Measurements from ENCODE around the gene SENP5. TPM values are rescaled to one million over a fixed set of nuclear protein-coding genes. Genes with fewer than 3 reads are reported as not detected.

Gene SENP5
- total RNA-seq, 1 experiment from 2014 or later: 27.6 TPM

GRCh38 chr3:196916995-196917394 is 49.3 kb downstream of the SENP5 start:
- BruUV-seq (replicated peaks): no TSS peak
- peaks cover 5 to 10% of the 10 kb centered on the region in 2 experiments; a peak in 1 of 4 replicates for H3K36me3 ChIP-seq (ENCODE audit: control insufficient read depth in 1 of 2, insufficient read depth in 2 of 2, low read length in 2 of 2)
- CTCF ChIA-PET: no interaction called here
- H3K4me1 ChIP-seq (ENCODE audit: control insufficient read depth in 1 of 2, insufficient read depth in 2 of 2, low read length in 2 of 2): no peaks in the 10 kb centered on the region
- POLR2A ChIA-PET: no interaction called here
- TF ChIP-seq FOSL1 (IDR thresholded peaks at IDR 0.05; ENCODE audit: low read depth): no peak
- TF ChIP-seq CBX3 (IDR thresholded peaks at IDR 0.05; ENCODE audit: low read depth): no peak
- TF ChIP-seq ELF1 (IDR thresholded peaks at IDR 0.05; ENCODE audit: borderline replicate concordance, low read depth): no peak
- TF ChIP-seq SP1 (IDR thresholded peaks at IDR 0.05; ENCODE audit: low read depth): no peak
- no peak for TF ChIP-seq ZNF274 (IDR thresholded peaks at IDR 0.05; ENCODE audit: low read depth, low read length)
- TF ChIP-seq EZH2phosphoT487 (IDR thresholded peaks at IDR 0.05; ENCODE audit: borderline replicate concordance): no peak
- TF ChIP-seq MAX (IDR thresholded peaks at IDR 0.05): no peak
- TF ChIP-seq ZBTB33 (IDR thresholded peaks at IDR 0.05; ENCODE audit: extremely low read depth, insufficient replicate concordance, low read length): no peak
- TF ChIP-seq POLR2AphosphoS5 (IDR thresholded peaks at IDR 0.05; ENCODE audit: low read depth, low read length): no peak
- no peak for TF ChIP-seq TCF7L2 (IDR thresholded peaks at IDR 0.05; ENCODE audit: borderline replicate concordance, extremely low read depth, insufficient read depth, insufficient read length)
- TF ChIP-seq EGR1 (IDR thresholded peaks at IDR 0.05; ENCODE audit: low read depth): no peak
- TF ChIP-seq REST (IDR thresholded peaks at IDR 0.05; ENCODE audit: low read depth): no peak
- no peak for TF ChIP-seq JUND (IDR thresholded peaks at IDR 0.05)
- no peak for TF ChIP-seq SIN3A (IDR thresholded peaks at IDR 0.05; ENCODE audit: low read depth)
- no peak for TF ChIP-seq EZH2 (IDR thresholded peaks at IDR 0.05)
- TF ChIP-seq SRF (IDR thresholded peaks at IDR 0.05; ENCODE audit: low read depth): no peak
- TF ChIP-seq YY1 (IDR thresholded peaks at IDR 0.05; ENCODE audit: extremely low read depth, insufficient replicate concordance, low read depth, low read length): no peak
- no peak for TF ChIP-seq POLR2A (IDR thresholded peaks at IDR 0.05; ENCODE audit: borderline replicate concordance, extremely low read depth, insufficient read depth, insufficient read length)
- TF ChIP-seq CEBPB (IDR thresholded peaks at IDR 0.05; ENCODE audit: low read depth): no peak
- H3K4me3 ChIP-seq (replicated peaks in 1 of 2; ENCODE audit: low read depth in 1 of 2, low read length in 2 of 2): no peak overlapping the region
- intact Hi-C loops (cut with micrococcal nuclease): no loop called here
- peaks cover 4% of the 10 kb centered on the region; the same call in 1 of the 2 replicates for H3K79me2 ChIP-seq (ENCODE audit: insufficient read depth, low read length)
- H4K20me1 ChIP-seq (ENCODE audit: insufficient read depth): no peaks in the 10 kb centered on the region
- H2AFZ ChIP-seq (ENCODE audit: low read depth, low read length, poor library complexity, severe bottlenecking): no peak overlapping the region
- RAD21 ChIA-PET (ENCODE audit: low non-redundant PET in 1 of 2, low total read pairs in 2 of 2, uncharacterized antibody in 2 of 2, unreplicated experiment in 2 of 2): no interaction called here
- H3K4me2 ChIP-seq (ENCODE audit: low read length): no peak overlapping the region
- no peaks in the 10 kb centered on the region for H3K9me2 ChIP-seq (ENCODE audit: insufficient read depth)
- no peak overlapping the region for H3K9ac ChIP-seq (ENCODE audit: low read length)
- no peaks in the 10 kb centered on the region for H3K27me3 ChIP-seq (ENCODE audit: insufficient read depth, low read length)
- no peak for DNase-seq (ENCODE audit: low read depth, low spot score)
- no peaks in the 10 kb centered on the region for H3K9me3 ChIP-seq (ENCODE audit: control insufficient read depth in 1 of 2, insufficient read depth in 1 of 2, low read depth in 1 of 2, low read length in 2 of 2)
- H3K27ac ChIP-seq (ENCODE audit: low read depth, low read length): no peak overlapping the region
- ATAC-seq: no peak

All from HCT116 (cell line).